H4 (cell line): ENCODE data around the gene HOXB7. TPM values are rescaled to one million over a fixed set of nuclear protein-coding genes. Genes with fewer than 3 reads are reported as not detected.

Experiments
- DNase-seq: peaks from one replicate; pipeline ENCODE4 v3.0.0-alpha.2; 2015; ENCODE audit warnings: low spot score
- total RNA-seq: library from RNA; depleted of rRNA; stranded (reverse); fragments of >200 nt; shearing (Covaris generic); gene quantifications from 2 replicates; pipeline ENCODE4 v1.2.3, GENCODE V29; 2014

Gene HOXB7
- total RNA-seq, 1 experiment from 2014 or later, result 21.2 TPM

DNA sequence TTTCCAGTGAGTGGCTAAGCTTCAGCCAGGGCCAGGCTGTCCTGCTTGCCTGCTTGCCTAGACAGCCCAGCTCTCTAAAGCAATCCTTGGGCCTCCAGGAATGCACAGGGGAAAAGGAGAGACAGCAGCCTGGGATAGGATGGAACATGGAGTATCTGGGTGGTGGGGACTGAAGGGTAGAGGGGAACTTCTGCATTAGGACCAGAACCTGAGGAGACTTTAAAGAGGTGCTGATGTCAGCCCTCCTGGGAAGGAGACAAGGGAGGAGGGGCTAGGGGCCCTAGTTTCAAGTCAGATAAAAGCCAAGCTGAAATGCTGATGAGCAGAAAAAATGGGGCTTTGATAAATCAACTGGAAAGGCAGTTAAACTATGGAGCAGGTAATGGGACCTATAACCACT lies 1.8 kb downstream of the HOXB7 start:
- no peak for DNase-seq

- no peak for DNase-seq
Measured at GRCh38 chr17:48608494-48608834, 2.4 kb downstream of the HOXB7 start.

- no peak for DNase-seq
Measured at GRCh38 chr17:48606892-48607614, 3.8 kb downstream of the HOXB7 start.

DNA sequence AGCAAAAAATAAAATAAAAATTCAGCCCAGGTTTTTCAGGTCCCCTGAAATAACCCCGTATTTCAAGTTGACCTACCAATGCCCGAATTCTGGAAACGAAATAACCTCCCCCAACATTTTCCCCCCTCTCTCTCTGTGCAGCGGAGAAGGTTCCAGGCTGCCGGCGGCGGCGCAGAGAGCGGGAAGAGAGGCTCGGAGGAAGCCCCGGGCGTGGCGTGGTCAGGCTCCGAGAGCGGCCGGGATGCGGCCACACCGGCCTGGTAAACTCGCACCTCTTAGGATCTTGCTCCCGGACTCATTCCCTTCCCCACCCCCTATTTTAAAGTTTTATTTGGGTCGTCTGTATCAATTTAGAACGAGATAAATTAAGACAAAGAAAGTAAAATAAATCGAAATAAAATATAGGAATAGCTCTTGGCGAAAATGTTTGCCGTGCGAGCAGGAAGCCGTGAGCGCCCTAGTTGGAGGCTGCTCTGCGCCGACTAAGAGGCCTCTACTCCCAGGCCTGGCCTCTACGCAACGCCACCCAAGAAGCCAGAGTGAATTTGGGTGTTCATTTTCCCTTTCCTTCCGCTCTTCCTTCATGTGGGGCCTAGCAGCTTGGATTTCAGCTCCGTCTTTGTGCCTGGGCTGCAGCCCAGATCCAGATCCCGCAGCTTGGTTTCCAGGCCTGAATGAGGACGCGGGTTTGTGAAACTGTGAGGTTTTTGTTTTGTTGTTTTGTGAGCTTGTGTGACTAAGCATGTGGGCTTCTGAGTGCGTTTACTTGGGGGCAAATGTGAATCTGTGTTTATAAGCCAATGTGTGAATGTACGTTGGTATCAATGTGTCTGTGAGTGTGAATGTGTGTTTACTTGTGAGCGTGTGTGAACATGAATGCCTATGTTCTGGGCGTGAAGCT lies 4.6 kb downstream of the HOXB7 start:
- no peak for DNase-seq

- no peak for DNase-seq
Measured at GRCh38 chr17:48605409-48605919, 5.4 kb downstream of the HOXB7 start.

- DNase-seq, result peak; percentile 69
Measured at GRCh38 chr17:48604770-48605329, 6.0 kb downstream of the HOXB7 start, which contains the start of gene HOXB6. TSS of gene HOXB6 (minus strand) at chr17:48604986. CDS start at chr17:48598150, 6,836 bp downstream.

GRCh38 chr17:48603959-48604769 lies 6.7 kb downstream of the HOXB7 start:
- peak; percentile 82 for DNase-seq

GRCh38 chr17:48601539-48602425 lies 9.0 kb downstream of the HOXB7 start:
- DNase-seq, result no peak

- DNase-seq, result no peak
Measured at GRCh38 chr17:48601207-48601538, 9.6 kb downstream of the HOXB7 start.

GRCh38 chr17:48600244-48601098 lies 10.3 kb downstream of the HOXB7 start:
- DNase-seq, result peak; percentile 34

DNA sequence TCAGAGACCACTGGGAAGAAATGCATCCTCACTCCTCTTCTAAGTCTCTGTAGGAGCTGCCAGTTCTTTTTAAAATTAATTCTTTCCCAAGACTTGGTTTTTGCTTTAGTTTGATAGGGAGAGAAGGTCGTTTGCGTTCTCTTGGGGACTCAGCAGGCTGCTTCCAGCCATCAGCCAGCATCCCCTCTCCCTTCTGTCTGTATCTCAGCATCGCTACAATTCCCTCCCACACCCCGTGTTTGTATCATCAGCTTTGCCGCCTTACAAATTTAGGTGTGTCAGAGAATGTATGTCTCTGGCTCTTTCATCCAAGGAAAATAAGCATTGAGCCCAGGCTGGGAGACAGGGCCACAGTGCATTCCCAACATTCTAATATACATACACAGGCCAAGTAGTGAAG lies 11.5 kb downstream of the HOXB7 start:
- no peak for DNase-seq

DNA sequence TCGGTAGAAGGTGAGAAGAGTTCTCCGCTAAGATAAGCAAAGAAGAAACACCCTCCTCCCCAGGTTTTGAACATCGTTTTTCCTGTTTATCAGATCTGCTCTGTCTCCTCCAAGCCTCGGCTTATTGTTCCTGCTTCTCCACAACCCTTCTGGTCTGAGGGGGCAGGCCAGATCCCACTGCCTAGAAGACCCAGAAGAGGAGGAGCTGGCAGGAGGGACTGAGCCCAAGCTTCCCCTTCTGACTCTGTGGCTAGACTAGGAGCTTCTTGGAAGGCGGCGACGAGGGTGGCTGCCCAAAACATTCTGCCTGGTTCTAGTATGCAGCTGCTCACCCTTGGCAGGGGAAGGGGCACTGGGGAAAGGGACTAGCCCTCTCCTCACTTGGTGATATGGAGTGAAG lies 12.1 kb downstream of the HOXB7 start:
- no peak for DNase-seq

- DNase-seq, result peak; percentile 34
Measured at GRCh38 chr17:48597778-48598631, 12.8 kb downstream of the HOXB7 start.

GRCh38 chr17:48597528-48597777 lies 13.4 kb downstream of the HOXB7 start:
- DNase-seq, result no peak

DNA sequence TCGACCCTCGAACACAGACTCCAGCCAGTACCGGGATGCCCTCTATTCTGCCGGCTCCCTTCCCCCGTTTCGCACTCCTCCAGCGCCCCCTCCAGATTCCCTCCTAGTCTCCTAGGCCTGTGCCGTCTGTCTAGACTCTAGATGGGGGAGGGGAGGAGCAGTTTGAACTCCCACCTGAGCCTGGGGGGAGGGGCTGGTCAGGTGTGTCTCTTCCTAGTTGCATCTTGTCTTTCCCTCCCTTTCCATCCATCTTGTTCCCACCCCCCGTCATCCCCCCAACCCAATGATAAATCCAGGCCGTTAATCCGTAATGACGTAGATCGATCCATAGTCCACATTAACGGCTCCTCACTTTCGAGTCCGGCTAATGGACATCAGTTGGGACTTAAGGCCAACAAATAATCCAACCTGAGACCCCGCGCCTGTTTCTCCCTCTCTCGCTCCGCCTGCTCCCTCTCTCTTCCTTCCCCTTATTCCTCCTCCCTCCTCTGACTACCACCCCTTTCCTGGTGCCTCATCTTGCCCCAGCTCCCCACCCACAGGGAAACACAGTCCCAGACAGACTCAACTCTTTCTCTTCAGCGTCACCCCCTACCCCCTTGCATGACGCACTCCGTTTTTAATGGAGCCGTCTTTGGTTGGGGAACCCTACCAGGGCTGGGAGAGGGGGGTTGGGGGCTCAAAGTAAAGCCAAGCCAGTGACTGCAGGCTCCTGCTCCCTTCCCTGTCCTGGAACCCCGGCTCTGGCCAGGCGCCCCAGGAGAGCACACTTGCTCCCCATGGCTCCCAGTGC lies 13.9 kb downstream of the HOXB7 start:
- DNase-seq, result no peak

GRCh38 chr17:48596000-48596734 lies 14.7 kb downstream of the HOXB7 start:
- no peak for DNase-seq

- DNase-seq, result no peak
Measured at GRCh38 chr17:48595278-48595999, 15.4 kb downstream of the HOXB7 start.
